Esophagus squamous epithelium (tissue), 4 donors: ENCODE results near the gene TRIM49C.
"Not testable (repeated sequence)": the region's sequence is repeated elsewhere in the genome, so short reads cannot be mapped to it uniquely, and the experiment has no call there.

Source experiments
- CTCF ChIP-seq, 6 experiments: fragments of 450-650 bp in 4 of 6; fragments of 200-600 bp in 2 of 6; sonication (generic) in 2 of 6; IDR thresholded peaks; one replicate each; pipeline ENCODE4 v1.5.1; 2016 to 2019; ENCODE audit warnings: antibody characterized with exemption in 6 of 6, mild to moderate bottlenecking in 4 of 6, moderate library complexity in 4 of 6
- POLR2A ChIP-seq, 4 donors: fragments of 450-650 bp; IDR thresholded peaks; one replicate each; pipeline ENCODE4 v1.6.1; 2017; ENCODE audit warnings: antibody characterized with exemption in 4 of 4, mild to moderate bottlenecking in 4 of 4, moderate library complexity in 3 of 4

DNA sequence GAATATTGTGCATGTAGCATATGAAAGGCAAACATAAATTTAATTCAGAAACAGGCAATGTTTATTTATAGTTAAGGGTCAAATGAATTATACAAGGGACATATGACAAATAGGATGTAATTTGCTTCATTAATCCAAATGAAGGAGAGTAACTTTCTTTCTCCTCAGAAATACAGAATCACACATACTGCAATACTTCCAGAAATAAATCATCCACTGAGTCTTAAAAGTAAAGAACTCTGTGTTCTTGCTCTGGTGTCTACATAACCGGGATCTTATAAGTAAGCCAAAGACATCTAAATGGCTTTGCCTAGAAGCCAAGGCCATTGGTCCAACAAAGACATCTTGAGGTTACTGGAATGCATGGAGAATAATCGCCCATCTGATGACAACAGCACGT lies 54.7 kb downstream of the TRIM49C start, which contains the start of gene UBTFL1:
- TF ChIP-seq POLR2A, CTCF (IDR thresholded peaks at IDR 0.05): not testable (repeated sequence)
